HG03108 (cell line): ENCODE results near the gene PRDM4.
"Not testable (repeated sequence)": the region's sequence is repeated elsewhere in the genome, so short reads cannot be mapped to it uniquely, and the experiment has no call there.

Experiments used
- ATAC-seq: cut with Tn5 transposase; IDR thresholded peaks from one replicate; pipeline ENCODE4 v1.9.1; 2021; ENCODE audit warnings: moderate library complexity; ENCODE audit not compliant: unreplicated experiment

PRDM4 gene

DNA sequence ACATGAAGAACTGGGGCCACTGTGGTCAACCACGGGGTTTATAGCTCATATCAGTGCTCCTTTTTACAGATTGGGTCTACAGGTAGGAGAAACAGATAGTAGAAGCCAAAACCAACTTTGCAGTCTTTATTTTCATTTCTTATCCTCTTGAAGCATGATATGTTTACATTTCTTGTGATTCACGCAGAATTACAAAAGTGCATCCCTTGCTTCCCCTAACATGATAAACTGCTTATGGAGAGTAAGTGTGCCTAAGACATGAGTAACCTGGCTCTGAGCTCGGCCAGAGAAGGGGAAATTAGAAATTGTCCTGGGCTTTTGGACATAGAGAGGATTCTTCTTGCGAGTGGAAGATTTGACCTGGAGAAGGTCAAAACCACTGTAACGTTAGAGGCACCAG lies 56.9 kb downstream of the PRDM4 start:
- no peak for ATAC-seq

DNA sequence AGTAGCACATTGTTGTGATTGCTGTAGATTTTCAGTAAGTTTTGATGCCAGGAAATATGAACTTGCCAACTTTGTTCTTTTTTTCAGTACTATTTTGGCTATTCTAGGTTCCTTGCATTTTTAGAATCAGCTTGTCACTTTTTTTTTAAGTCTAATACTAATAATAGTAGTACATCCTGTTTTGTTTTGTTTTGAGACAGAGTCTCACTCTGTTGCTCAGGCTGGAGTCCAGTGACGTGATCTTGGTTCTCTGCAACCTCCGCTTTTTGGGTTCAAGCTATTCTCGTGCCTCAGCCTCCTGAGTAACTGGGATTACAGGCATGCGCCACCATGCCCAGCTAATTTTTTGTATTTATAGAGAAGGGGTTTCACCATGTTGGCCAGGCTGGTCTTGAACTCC lies 58.8 kb downstream of the PRDM4 start:
- ATAC-seq = no peak

DNA sequence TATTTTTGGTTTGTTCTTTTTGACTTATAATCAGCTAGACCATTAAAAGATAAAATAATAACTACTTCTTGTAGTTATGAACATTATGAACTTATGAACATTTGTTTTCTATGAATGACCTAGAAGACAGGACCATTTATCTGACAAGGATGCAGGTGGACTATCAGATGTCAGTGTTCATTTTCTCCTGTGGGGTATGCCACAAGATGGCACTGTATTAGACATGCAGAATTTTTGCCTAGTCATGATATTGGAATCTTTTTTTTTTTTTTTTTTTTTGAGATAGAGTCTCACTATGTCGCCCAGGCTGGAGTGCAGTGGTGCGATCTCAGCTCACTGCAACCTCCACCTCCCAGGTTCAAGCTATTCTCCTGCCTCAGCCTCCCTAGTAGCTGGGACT lies 65.2 kb downstream of the PRDM4 start:
- not testable (repeated sequence) for ATAC-seq

DNA sequence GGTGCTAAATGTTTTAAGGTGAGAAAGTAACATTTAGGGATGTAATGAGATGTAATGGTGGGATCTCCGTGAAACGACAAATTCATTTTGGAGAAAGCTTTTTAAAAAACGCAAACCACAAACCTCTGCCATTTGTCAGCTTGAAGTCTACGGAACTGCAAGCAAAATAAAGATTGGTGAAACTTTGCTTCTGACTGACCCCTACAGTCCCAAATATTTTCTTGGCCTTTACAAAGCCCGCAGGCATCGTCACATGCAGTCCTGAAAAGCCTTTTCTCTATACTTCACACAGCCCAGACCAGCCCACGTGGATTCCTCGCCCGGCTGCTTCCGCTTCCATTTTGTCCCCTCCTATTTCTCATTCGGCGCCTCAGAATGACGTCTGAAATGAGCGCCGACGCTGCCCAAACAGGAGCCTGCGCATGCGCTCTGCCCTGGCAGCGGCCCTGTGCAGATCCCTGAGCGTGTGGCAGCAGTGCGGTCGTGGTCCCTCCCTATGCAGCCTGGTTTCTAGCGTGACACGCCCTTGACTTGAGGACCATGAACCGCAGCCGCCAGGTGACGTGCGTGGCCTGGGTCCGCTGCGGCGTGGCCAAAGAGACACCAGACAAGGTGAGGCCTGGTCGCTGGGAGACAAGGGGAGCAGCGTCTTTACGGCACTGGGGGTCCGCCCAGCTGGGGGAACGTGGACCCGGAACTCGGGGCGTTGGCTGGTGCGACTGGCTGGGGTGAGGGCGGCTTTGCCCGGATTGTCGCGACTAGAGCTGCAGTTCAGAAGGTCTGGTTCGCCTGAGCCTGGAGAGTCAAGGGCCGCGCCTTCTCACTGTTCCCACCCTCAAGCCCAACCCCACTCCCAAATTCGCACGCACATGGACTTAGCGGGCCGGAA lies 75.3 kb downstream of the PRDM4 start, which contains the start of gene PWP1:
Gene PWP1, plus strand, starts transcription at position 440 of the 889 bp plus-strand sequence. Its CDS starts 101 bp downstream, at position 541.
- ATAC-seq = peak; percentile 83

DNA sequence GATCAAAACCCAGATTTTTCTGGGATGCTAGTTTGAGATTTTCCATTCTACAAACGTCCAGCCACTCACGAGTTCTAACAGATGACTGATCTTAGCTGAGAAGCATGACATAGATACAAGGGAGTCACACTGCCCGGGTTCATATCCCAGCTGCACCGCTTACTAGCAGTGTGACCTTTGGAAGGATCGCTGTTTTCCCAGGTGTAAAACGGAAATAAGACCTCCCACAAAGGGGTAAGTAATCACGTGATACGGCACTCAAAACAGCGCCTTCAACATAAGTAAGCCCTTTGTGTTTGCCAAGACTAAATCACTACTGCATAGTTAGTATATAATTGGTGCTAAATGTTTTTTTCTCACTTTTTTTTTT lies 76.0 kb downstream of the PRDM4 start:
- ATAC-seq = no peak

DNA sequence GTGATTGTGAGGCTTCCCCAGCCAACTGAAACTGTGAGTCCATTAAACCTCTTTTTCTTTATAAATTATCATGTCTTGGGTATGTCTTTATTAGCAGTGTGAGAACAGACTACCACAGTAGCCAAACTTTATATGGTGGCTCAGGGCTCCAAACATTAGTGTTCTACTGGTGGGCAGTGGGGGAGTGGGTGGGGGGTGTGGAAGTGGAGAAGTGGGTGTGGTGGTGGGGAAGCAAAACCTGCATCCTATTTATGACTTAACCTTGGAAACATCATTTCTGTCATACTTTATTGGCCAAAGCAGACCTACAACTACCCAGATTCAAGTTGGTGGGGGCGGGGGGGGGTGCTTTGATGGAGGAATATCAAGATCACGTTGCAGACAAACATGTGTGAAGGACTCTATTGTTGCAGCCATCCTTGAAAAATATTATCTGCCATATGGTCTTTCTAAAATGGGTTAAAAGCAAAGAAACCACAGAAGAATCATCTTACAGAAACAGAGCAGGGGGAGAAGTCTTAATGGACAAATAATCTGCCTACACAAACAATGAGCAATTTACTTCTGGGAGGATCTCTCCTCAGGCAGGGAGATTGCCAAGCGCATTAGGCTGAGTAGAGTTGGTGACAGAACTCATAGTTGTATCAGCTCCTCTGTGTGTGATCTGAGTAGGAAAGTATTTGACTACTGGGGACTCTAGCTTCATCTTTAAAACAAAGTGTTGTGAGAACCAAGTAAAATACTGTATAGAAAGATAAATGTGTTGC lies 76.7 kb downstream of the PRDM4 start:
- no peak for ATAC-seq
